Progenitor cell of endocrine pancreas (in vitro differentiated cells): ENCODE measurements around the gene MMP14. TPM values are rescaled to one million over a fixed set of nuclear protein-coding genes. Genes with fewer than 3 reads are reported as not detected.

Experiments used
- DNase-seq: peaks from one replicate; pipeline ENCODE4 v3.0.0; 2021; ENCODE audit warnings: low spot score; ENCODE audit not compliant: unreplicated experiment
- H3K27ac Mint-ChIP-seq: 2 replicates; pipeline ENCODE4 v1.8.0; 2021; ENCODE audit warnings: mild to moderate bottlenecking, moderate library complexity, mixed read lengths
- H3K27me3 Mint-ChIP-seq: 2 replicates; pipeline ENCODE4 v1.8.0; 2021; ENCODE audit warnings: mixed read lengths
- H3K36me3 Mint-ChIP-seq: 2 replicates; pipeline ENCODE4 v1.8.0; 2022; ENCODE audit warnings: mixed read lengths; ENCODE audit not compliant: insufficient read depth
- H3K4me1 Mint-ChIP-seq: 2 replicates; pipeline ENCODE4 v1.8.0; 2021; ENCODE audit warnings: low read depth, mixed read lengths
- H3K4me3 Mint-ChIP-seq: 2 replicates; pipeline ENCODE4 v1.8.0; 2021; ENCODE audit warnings: low read depth, mild to moderate bottlenecking, moderate library complexity, mixed read lengths
- H3K9me3 Mint-ChIP-seq: 2 replicates; pipeline ENCODE4 v1.8.0; 2021; ENCODE audit warnings: low read depth, mixed read lengths
- total RNA-seq: library from RNA; stranded (reverse); gene quantifications from 2 replicates; pipeline ENCODE4 v1.2.1, GENCODE V29; 2021
- TF ChIP-seq, protein P1 (sequence below): fragments of 200-600 bp; sonication (generic); IDR thresholded peaks from one replicate; pipeline ENCODE4 v1.5.0; 2021; ENCODE audit warnings: antibody characterized with exemption, mild to moderate bottlenecking; ENCODE audit not compliant: unreplicated experiment

The MMP14 gene
- total RNA-seq, 1 donor from 2014 or later = 209 TPM

DNA sequence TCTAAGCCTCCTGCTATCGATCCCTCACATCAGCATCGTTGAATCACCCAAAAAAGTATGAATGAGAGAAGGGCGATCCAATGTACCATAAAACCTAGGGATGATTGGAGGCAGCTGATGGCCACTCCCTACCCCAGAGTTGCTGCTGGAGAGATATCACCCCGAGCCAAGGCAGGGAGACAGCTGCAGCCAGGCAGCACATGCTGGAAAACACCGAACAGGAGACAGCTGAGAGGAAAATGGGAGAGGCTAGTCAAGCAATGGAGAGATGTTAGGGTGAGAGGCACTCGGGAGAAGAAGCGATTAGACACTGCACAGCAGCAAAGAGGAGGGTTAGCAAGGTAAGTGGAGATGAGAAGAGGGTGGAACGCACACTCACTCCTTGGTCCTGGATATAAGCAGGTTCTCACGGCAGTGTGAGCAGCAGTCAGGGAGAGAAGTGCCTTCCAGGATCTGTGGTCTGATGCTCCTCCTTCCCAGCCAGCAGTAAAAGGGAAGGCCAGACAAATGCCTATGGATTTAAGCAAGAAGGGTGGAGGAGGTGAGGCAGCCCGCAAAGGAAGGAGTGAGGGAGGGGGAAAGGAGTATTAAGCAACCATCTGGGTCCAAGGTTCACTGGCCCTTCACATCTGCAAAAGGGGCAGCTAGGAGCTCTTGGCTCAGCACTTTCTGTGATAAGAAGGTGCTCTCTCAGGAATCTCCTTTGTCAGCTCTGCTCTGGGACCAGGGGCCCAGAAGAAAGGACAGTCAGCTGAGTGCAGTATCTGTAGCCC is 21.3 kb upstream of the MMP14 start, which contains the start of gene SLC7A7:
SLC7A7 (minus strand) TSS at position 495 of the 773 bp plus-strand sequence. CDS start 2,037 bp downstream, outside the sequence.
- TF ChIP-seq, protein P1, sequence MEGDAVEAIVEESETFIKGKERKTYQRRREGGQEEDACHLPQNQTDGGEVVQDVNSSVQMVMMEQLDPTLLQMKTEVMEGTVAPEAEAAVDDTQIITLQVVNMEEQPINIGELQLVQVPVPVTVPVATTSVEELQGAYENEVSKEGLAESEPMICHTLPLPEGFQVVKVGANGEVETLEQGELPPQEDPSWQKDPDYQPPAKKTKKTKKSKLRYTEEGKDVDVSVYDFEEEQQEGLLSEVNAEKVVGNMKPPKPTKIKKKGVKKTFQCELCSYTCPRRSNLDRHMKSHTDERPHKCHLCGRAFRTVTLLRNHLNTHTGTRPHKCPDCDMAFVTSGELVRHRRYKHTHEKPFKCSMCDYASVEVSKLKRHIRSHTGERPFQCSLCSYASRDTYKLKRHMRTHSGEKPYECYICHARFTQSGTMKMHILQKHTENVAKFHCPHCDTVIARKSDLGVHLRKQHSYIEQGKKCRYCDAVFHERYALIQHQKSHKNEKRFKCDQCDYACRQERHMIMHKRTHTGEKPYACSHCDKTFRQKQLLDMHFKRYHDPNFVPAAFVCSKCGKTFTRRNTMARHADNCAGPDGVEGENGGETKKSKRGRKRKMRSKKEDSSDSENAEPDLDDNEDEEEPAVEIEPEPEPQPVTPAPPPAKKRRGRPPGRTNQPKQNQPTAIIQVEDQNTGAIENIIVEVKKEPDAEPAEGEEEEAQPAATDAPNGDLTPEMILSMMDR = no peak
- DNase-seq = no peak
- no peaks in the 10 kb centered on the region for H3K27me3 Mint-ChIP-seq
- peaks cover 31% of the 10 kb centered on the region for H3K4me1 Mint-ChIP-seq
- no peak within 1 kb of the TSS for H3K4me3 Mint-ChIP-seq
- peak within 1 kb of the TSS; percentile 33 for H3K27ac Mint-ChIP-seq
- H3K36me3 Mint-ChIP-seq = no peaks in the 10 kb centered on the region
- H3K9me3 Mint-ChIP-seq = no peaks in the 10 kb centered on the region

DNA sequence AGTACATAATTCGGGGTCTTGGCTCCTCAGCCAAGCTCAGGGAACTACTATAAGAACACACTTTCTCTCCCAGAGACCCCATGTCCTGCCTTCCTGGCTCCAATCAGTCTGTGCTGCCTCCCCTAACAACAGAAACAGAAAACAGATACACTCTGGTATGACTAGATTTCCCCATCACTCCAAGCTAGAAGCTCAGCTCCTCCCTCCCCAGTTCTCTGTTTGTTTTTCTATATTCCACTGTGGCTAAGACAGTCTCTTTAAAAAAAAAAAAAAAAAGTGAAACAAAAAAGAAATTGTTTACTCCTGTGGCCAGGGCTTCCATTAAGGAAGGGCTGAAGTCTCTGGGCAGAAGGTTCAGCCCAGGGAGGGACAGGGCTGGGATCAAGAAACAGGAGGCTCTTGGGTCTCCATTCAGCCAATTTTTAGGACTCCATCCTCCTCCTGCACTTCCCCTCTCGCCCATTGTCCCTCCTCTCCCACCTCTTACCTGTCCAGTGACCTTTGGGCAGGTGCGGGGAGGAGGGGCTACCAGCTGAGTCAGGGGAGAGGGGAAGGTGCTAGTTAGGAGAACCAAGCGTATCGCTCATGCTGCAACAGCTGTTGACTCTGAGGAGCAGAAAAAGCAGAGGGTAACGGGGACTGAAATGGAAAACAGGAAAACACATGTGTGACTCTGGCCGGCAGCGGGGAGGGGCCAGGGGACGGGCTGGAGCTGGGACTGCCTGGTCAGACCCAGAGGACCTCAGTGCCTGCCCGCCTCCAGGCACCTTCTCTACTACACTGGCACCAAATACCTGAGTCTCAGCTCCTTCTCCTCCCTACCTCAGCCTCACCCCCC is 17.0 kb upstream of the MMP14 start:
- peak overlapping the region; percentile 54 for H3K4me3 Mint-ChIP-seq
- peaks cover 51% of the 10 kb centered on the region for H3K4me1 Mint-ChIP-seq
- H3K9me3 Mint-ChIP-seq = no peaks in the 10 kb centered on the region
- no peak for DNase-seq
- TF ChIP-seq, protein P1 = no peak
- H3K27ac Mint-ChIP-seq = peak overlapping the region; percentile 95
- H3K36me3 Mint-ChIP-seq = no peaks in the 10 kb centered on the region
- H3K27me3 Mint-ChIP-seq = no peaks in the 10 kb centered on the region

DNA sequence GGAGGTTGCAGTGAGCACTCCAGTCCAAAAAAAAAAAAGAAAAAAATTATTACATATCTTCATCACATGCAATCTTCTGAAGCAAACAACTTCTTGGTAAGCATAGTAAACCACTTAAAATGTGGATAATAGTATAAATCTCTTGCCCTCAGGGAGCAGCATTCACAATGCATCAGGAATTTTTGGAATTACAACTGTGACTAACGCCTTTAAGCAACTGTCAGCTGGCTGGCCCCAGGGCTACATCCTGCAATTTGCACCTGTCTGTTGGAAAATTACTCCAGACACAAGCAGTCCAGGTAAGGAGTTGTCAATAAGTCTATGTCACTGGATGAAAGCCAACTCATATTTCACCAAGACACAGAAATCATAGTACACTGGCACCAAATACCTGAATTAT is 15.7 kb upstream of the MMP14 start:
- Mint-ChIP-seq H3K36me3 (no peaks in the 10 kb centered on the region), H3K4me3 (no peak overlapping the region), H3K9me3 (no peaks in the 10 kb centered on the region), H3K4me1 (peaks cover 42% of the 10 kb centered on the region), H3K27me3 (no peaks in the 10 kb centered on the region), H3K27ac (peak overlapping the region; percentile 92)
- TF ChIP-seq, protein P1 = no peak
- DNase-seq = no peak

DNA sequence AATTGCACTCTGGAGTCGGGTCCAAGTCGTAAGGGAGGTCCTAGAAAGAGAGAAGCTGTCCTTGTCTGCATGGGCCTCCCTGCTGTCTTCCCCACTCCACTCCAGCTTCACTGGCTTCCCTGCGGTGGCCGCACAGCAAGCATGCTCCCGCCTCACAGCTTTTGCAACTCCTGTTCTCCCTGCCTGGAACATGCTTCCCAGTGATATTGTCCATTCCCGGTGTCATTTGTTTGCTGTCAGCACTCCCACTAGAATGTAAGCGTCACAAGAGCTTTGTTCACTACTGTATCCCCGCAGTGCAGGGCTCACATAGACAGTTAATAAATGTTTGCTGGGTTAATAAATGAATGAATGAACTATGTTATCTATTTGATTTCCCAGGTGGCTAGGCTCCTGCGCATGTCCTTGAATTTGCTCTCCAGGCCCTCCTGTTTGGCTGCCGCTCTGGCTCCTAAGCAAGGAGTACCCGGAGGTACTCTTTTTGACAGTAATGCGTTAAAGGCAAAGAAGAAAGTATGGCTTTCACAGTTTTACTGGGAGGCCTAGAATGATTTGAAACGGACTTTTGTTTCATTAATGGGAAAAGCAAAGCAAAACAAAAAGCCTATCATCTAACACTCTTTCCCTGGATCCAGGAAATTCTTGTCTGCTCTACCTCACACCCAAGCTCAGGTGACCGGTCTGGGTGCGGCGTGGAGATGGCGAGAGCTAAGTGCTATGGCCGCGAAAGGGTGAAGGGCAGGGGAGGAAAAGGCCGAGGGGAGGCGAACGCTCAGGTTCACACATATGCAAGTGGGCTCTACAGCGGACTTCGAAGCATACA is 15.0 kb upstream of the MMP14 start:
- TF ChIP-seq, protein P1 = no peak
- Mint-ChIP-seq H3K4me1 (peaks cover 39% of the 10 kb centered on the region), H3K27me3 (no peaks in the 10 kb centered on the region), H3K27ac (peak overlapping the region; percentile 92), H3K4me3 (peak overlapping the region; percentile 62), H3K9me3 (no peaks in the 10 kb centered on the region), H3K36me3 (no peaks in the 10 kb centered on the region)
- DNase-seq = no peak
